Ovary (tissue), 9 donors: Measurements from ENCODE around the gene DTWD1. TPM values are rescaled to one million over a fixed set of nuclear protein-coding genes. Genes with fewer than 3 reads are reported as not detected.
"Not testable (repeated sequence)": the region's sequence is repeated elsewhere in the genome, so short reads cannot be mapped to it uniquely, and the experiment has no call there.

ENCODE experiments used
- DNase-seq, 5 donors: peaks; one replicate each; pipeline ENCODE4 v3.0.0-alpha.2; 2019 to 2020
- H3K27ac ChIP-seq, 2 donors: fragments of 200-600 bp; one replicate each; pipeline versions ENCODE4 v1.5.1 to v1.8.0; 2019 to 2022
- H3K27me3 ChIP-seq: fragments of 200-600 bp; one replicate; pipeline ENCODE4 v1.8.0; 2022
- H3K36me3 ChIP-seq: fragments of 200-600 bp; sonication (generic); one replicate; pipeline ENCODE4 v1.5.1; 2019
- H3K4me1 ChIP-seq: one replicate; pipeline ENCODE4 v1.8.1; 2013; ENCODE audit warnings: mild to moderate bottlenecking, moderate library complexity; ENCODE audit not compliant: insufficient read depth
- H3K4me3 ChIP-seq: fragments of 200-600 bp; sonication (generic); one replicate; pipeline ENCODE4 v1.5.1; 2017
- H3K9me3 ChIP-seq, 2 donors: fragments of 200-600 bp in 1 of 2; sonication (generic) in 1 of 2; one replicate each; pipeline versions ENCODE4 v1.5.1 to v1.8.1; 2013 to 2019; ENCODE audit warnings: mild to moderate bottlenecking in 1 of 2, moderate library complexity in 1 of 2
- CTCF ChIP-seq, 3 donors: fragments of 450-650 bp in 2 of 3; fragments of 200-600 bp in 1 of 3; IDR thresholded peaks; one replicate each; pipeline versions ENCODE4 v1.5.1 to v1.8.0; 2016 to 2022; ENCODE audit warnings: antibody characterized with exemption in 3 of 3, mild to moderate bottlenecking in 1 of 3
- EP300 ChIP-seq: sonication (generic); formaldehyde crosslinking; IDR thresholded peaks from one replicate; pipeline ENCODE4 v1.6.1; 2017; ENCODE audit warnings: antibody characterized with exemption
- POLR2A ChIP-seq: fragments of 450-650 bp; IDR thresholded peaks from one replicate; pipeline ENCODE4 v1.6.1; 2017; ENCODE audit warnings: antibody characterized with exemption, mild to moderate bottlenecking, moderate library complexity
- WGBS, 3 donors: extraction: QIAGEN DNeasy Blood & Tissue Kit in 1 of 3; methylation state at CpG; one replicate each; pipeline versions ENCODE4 v1.1.5 to v1.1.7; 2013 to 2017; 5-methylcytosine and 5-hydroxymethylcytosine counted together
- intact Hi-C, 4 donors: fragments of 100-400 bp; cut with DNase I; formaldehyde crosslinking; loops; one replicate each; pipeline versions ENCODE4 v1.11.0 to v1.15.1; 2022 to 2023
- polyA plus RNA-seq, 2 donors: library from polyadenylated mRNA; stranded (reverse); fragments of 200-250 nt in 1 of 2; fragments of 350-450 nt in 1 of 2; fragmentation: Illumina TruSeq in 1 of 2; extraction: RNeasy Lipid Tissue Mini Kit (QIAGEN cat#74804) in 1 of 2; gene quantifications; one replicate each; pipeline ENCODE4 v1.2.3, GENCODE V29; 2013 to 2014
- total RNA-seq, 7 donors: library from RNA; depleted of rRNA in 2 of 7; stranded (reverse); fragments of >200 nt in 2 of 7; fragmentation: NEBNext Ultra II Directional in 3 of 7; extraction: Animal tissue kit (Norgen Biotek cat#: 25700) in 3 of 7; gene quantifications; one replicate each; pipeline versions ENCODE4 v1.1.0 to v1.2.4, GENCODE V29; 2016 to 2023
- donor health status: DM: no; HTN: no; CAD: no; lungs with moderate emphysema.
- donor health status: DM: no; HTN: no; CAD: no.
- donor health status: Bipolar disorder and iron deficiency.
- donor health status: DM: yes; HTN: yes; CAD: no.
- donor health status: DM: no; HTN: no; CAD: no.
- donor health status: DM: yes; HTN: yes; CAD: no.

DTWD1 gene
- total and polyA plus RNA-seq, 9 donors = 18.5 to 55.9 (median 40.1) TPM

GRCh38 chr15:49604625-49605409 is 16.0 kb upstream of the DTWD1 start:
- no peak overlapping the region for H3K27ac ChIP-seq
- intact Hi-C loops = no loop called here
- no peaks in the 10 kb centered on the region for H3K27me3 ChIP-seq
- H3K4me3 ChIP-seq = no peak overlapping the region
- no peak for DNase-seq
- peaks cover 0 to 4% of the 10 kb centered on the region in 2 donors for H3K9me3 ChIP-seq
- TF ChIP-seq CTCF (IDR thresholded peaks at IDR 0.05) (no peak), POLR2A (no peak), EP300 (no peak)
- no peaks in the 10 kb centered on the region for H3K4me1 ChIP-seq
- H3K36me3 ChIP-seq = no peaks in the 10 kb centered on the region
- WGBS, 3 donors = 96 to 100% (median 100%) methylated on average over 2 of the region's 2 CpGs

GRCh38 chr15:49605588-49605987 is 15.3 kb upstream of the DTWD1 start:
- H3K36me3 ChIP-seq = no peaks in the 10 kb centered on the region
- no peak for DNase-seq
- intact Hi-C loops = no loop called here
- H3K4me1 ChIP-seq = no peaks in the 10 kb centered on the region
- 97 to 100% (median 100%) methylated on average over 2 of the region's 2 CpGs for WGBS, 3 donors
- H3K4me3 ChIP-seq = no peak overlapping the region
- no peaks in the 10 kb centered on the region for H3K27me3 ChIP-seq
- no peak overlapping the region for H3K27ac ChIP-seq
- H3K9me3 ChIP-seq = peaks cover 0 to 3% of the 10 kb centered on the region in 2 donors
- no peak for TF ChIP-seq CTCF (IDR thresholded peaks at IDR 0.05)
- TF ChIP-seq EP300 = no peak
- no peak for TF ChIP-seq POLR2A

GRCh38 chr15:49606594-49606993 is 14.3 kb upstream of the DTWD1 start:
- H3K36me3 ChIP-seq = no peaks in the 10 kb centered on the region
- TF ChIP-seq EP300 = no peak
- intact Hi-C loops = no loop called here

GRCh38 chr15:49610157-49610918 is 10.5 kb upstream of the DTWD1 start:
- Histone ChIP-seq H3K9me3 (no peaks in the 10 kb centered on the region), H3K27me3 (no peaks in the 10 kb centered on the region), H3K4me1 (no peaks in the 10 kb centered on the region), H3K27ac (no peak overlapping the region), H3K4me3 (no peak overlapping the region), H3K36me3 (no peaks in the 10 kb centered on the region)
- DNase-seq = no peak
- intact Hi-C loops = no loop called here
- WGBS, 3 donors = 32 to 71% (median 49%) methylated on average over 2 of the region's 2 CpGs
- TF ChIP-seq POLR2A (no peak), CTCF (IDR thresholded peaks at IDR 0.05) (no peak), EP300 (no peak)

More at GRCh38 chr15:49606594-49606993, 14.3 kb upstream of the DTWD1 start:
- H3K4me1 ChIP-seq = no peaks in the 10 kb centered on the region
- H3K27me3 ChIP-seq = no peaks in the 10 kb centered on the region
- no peak for DNase-seq
- H3K4me3 ChIP-seq = no peak overlapping the region
- no peak overlapping the region for H3K27ac ChIP-seq
- no peaks in the 10 kb centered on the region for H3K9me3 ChIP-seq

- H3K27ac ChIP-seq, H3K9me3 ChIP-seq, DNase-seq, H3K4me3 ChIP-seq, intact Hi-C loops, H3K4me1 ChIP-seq, H3K27me3 ChIP-seq, H3K36me3 ChIP-seq: not testable (repeated sequence)
- 98 to 99% (median 98%) methylated on average over 3 of the region's 3 CpGs for whole genome bisulfite sequencing, 3 donors
Observed at GRCh38 chr15:49612240-49612639, 8.6 kb upstream of the DTWD1 start.
